COLO668 (cell line): ENCODE data around the gene DNLZ.

Source experiments
- DNase-seq: peaks from one replicate; lab custom pipeline; 2025; ENCODE audit not compliant: unreplicated experiment; lab: John Stamatoyannopoulos, UW

Gene DNLZ

DNA sequence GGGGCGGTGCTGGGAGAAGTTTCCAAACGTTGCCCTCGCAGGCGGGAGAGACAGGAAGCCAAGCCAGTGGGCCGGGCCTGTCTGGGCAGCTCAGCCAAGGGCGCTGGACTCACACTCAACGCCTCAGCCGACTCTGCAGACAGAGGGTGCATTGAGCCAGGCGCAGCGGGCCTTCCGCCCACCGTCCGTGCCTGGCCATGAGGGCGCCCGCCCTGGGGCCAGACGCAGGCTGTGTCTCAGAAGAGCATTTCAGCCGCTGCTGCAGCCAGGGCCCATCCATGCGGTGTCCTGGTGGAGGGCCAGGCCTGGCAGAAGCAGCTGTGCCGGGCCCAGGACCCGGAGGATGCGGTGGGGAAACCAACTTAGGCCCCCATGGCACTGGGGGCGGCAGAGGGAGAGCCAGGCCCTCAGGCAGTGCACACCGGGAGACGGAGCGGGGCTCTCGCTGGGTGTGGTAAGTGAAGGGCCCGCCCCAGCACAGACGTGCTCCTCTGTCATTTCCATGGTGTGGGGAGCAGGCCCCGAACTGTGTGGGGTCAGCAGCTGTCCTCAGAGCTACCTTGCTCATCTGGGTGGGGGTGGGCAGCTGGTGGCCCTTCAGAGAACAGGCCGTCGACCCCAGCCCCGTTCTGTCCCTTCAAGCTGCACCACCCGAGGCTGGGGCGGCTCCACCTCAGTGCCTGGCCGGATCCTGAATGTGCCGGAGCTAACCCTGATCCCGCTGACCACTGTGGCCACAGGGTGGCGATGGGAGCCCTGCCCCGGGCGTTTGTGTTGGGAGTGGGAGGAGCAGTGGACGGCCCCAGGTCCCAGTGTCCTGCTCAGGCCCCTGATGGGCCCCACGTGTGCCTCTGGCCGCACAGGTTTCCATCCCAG is 18.0 kb downstream of the DNLZ start:
- peak; percentile 20 for DNase-seq

GRCh38 chr9:136344544-136345280 is 18.8 kb downstream of the DNLZ start:
- no peak for DNase-seq

- no peak for DNase-seq
These were observed 19.7 kb downstream of the DNLZ start for GRCh38 chr9:136343884-136344269.

- DNase-seq = no peak
These were observed 20.2 kb downstream of the DNLZ start for GRCh38 chr9:136343121-136343883.

GRCh38 chr9:136342181-136343120 is 21.1 kb downstream of the DNLZ start:
- DNase-seq = peak; percentile 46

DNA sequence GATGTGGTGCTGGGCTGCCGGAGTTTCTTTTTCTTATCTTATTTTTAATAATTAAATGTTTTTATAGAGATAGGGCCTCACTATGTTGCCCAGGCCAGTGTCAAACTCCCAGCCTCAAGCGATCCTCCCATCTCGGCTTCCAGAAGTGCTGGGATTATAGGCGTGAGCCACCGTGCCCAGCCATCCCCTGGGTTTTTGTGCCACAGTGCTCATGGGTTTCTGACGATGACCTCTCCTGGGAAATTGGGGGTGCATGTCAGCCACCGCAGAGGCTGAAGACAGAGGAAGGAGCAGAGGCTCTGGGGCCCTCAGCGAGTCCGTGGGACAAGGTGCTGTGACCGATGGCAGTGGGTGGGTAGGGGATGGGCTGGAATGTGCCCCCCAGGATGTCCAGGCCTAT is 21.8 kb downstream of the DNLZ start:
- DNase-seq = no peak

DNA sequence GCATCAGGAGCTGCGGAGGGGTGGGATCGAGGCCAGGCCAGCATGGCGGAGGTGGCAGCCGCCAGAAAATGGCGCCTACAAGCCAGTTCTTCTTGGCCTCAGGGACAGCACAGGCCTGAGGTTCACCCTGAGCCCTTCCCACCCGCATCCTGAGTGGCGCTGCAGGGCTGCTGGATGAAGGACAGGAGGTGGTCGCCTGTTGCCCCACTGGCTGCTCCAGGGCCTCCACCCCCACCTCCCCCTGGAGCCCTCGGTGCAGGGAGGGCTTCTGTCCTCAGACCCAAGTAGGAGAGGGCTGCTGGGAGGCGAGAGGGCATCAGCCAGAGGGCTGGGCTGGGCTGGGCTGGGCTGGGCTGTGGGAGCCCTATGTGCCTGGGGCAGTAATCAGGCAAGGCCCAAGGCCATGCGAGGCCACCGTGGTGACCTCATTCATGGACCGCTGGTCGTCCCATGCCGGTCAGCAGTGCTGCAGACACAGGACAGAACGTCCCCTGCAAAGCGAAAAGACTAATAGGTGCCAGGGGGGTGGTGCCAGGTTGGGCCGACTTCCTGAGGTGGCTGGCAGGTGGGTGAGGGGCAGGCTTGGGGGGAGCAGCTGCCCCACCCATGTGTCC is 22.4 kb downstream of the DNLZ start:
- no peak for DNase-seq

DNA sequence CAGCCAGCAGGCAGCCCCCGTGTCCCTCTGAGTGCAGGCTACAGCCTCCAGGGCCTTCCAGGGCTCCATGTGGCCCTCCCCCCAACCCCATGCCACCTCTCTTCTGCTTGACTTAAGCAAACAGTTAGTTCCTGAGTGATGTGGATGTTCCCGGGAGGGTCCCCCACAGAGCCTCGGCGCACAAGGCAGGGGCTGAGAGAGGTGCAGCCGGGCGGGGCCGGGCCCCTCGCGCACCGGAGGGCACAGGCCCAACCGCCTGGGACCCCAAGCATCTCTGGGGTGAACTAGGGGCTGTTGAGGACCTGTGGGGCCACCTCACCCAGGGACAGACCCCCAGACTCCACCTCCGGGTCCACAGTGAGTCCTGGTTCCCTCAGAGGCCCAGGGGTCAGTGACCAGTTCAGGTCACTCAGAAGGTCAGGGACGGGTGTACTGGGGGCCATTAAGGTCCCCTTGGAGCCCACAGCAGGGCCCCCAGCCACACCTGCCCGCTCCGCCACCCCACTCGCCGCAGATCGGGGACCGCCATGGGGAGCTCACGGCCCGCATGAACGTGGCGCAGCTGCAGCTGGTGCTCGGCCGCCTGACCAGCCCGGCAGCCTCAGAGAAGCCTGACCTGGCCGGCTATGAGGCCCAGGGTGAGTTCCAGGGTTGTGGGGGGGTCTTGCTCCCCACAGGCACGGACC is 23.0 kb downstream of the DNLZ start:
- DNase-seq = no peak

GRCh38 chr9:136339958-136340310 is 23.6 kb downstream of the DNLZ start:
- no peak for DNase-seq

- peak; percentile 82 for DNase-seq
These were observed 24.2 kb downstream of the DNLZ start for GRCh38 chr9:136339173-136339957.

DNA sequence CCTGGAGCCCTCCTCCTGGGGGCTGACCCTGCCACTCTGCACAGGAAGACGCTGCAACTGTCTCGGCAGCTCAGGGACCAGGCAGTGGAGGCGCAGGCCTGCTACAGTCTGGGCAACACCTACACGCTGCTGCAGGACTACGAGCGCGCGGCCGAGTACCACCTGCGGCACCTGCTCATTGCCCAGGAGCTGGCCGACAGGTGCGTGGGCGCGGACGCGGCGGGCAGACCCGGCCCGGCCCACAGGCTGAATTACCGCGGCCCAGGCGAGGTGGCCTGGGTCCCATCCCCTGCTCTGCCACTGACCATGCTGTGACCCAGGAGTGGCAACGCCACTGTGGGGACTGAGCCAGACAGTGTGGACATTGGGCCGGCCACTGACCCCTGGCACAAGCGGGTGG is 25.0 kb downstream of the DNLZ start:
- DNase-seq = peak; percentile 79

DNA sequence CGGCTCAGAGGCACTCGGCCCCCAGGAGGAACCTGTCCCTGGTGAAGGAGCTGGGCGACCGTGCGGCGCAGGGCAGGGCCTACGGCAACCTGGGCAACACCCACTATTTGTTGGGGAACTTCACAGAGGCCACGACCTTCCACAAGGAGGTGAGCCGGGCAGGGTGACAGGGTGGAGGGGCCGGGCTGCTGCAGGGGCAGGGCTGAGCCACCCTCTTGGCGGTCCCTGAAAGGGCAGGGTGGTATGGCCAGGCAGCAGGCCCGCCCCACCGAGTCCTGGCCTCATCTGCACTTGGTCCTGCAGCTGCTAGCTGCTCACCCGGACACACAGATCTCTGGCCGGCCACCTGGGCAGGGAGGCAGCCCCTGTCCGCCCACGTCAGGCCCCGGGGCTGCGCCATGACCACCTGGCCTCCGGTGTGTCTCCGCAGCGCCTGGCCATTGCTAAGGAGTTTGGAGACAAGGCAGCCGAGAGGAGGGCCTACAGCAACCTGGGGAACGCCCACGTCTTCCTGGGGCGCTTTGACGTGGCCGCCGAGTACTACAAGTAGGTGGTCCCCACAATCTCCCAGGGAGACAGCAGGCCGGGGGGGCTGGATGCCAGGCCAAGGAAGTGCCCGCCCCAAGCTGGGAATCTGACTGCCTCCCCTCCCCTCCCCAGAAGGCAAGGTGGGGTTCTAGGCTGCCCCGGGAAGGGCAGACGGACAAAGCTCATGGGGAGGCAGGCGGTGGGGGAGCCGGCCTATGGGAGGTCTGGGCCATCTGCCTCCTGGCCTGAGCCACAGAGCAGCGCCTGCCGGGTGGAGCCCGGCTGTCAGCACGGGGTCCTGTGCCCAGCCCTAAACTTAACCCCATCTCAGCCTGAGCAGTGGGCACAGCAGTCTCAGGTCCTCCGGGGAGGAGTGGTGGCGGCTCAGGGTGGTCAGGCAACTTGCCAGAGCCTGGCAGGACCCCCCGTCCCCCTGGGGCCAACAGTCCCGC is 25.8 kb downstream of the DNLZ start:
- no peak for DNase-seq

DNA sequence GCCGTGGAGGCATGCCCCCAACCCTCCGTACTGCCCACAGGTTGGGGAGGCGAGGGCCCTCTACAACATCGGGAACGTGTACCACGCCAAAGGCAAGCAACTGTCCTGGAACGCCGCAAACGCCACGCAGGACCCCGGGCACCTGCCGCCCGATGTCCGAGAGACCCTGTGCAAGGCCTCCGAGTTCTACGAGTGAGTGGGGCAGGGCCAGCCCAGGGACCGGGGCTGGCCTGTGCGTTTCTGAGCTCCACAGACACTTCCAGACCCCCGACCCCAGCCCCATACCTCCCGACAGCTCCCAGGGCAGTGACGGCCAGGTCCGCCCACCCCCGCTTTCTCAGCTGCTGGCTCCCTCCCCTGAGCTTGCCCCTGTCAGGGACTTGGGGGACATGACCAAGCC is 26.7 kb downstream of the DNLZ start:
- DNase-seq = no peak

- no peak for DNase-seq
These were observed 27.2 kb downstream of the DNLZ start for GRCh38 chr9:136336156-136336870.

DNA sequence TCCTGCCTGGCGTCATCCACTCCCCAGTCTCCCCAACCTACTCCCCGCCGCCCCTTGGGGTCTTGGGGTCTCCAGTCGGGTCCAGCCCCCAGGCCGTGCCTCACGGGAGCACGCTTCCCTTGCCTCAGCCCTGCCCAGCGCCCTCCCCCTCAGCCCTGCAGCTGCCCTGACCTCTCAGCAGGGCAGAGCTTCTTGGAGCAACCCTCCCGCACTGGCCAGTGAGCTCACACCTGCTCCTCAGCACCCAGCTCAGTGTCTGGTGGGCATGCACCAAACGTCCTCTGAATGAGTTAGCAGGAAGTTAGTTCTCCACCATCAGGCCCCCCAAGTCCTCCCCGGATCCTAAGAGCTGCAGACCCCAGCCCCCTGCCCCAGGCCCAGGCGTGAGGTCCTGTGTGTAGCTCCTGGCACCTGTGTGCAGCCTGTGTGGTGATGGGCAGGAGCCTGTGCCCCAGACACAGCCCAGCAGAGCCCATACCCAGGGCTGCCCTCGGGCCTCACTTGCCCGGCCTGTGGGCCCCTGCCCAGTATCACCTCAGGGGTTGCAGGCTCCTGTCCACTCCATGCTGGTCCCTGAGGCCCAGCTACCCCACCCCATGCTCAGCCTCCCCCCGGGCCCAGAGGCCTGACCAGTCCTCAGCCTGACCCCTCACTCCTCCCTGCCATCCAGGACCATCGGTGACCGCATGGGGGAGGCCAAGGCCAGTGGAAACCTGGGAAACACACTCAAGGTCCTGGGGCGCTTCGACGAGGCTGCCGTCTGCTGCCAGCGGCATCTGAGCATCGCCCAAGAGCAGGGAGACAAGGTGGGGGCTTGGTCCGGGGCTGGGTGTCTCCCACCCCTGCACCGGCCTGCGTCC is 28.0 kb downstream of the DNLZ start:
- no peak for DNase-seq

- DNase-seq = no peak
These were observed 29.0 kb downstream of the DNLZ start for GRCh38 chr9:136334541-136334940.
